ENCODE measurements around the gene UBE3D.
"Not testable (repeated sequence)": the region's sequence is repeated elsewhere in the genome, so short reads cannot be mapped to it uniquely, and the experiment has no call there.

Gene UBE3D

DNA sequence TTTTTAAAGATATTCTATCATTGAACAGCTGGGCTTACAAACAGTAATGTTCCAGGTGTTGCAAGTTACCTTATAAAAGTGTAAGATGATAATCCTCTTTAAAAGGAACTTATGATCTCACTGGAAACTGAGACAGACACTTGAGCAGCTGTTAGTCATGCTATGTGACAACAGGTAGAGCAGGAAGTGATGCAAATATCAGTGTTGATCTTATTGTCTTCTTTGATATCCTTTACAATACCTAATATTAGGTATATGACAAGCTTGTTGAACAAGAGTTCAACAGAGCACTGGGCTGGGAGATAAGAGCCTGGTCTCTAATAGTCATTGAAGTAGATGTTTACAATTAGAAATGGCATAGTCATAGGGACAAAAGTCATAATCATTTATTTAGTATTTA lies 150.0 kb downstream of the UBE3D start:
- DNase-seq (ENCODE audit: low read depth in 1 of 2, low spot score in 1 of 2), result no peak

DNA sequence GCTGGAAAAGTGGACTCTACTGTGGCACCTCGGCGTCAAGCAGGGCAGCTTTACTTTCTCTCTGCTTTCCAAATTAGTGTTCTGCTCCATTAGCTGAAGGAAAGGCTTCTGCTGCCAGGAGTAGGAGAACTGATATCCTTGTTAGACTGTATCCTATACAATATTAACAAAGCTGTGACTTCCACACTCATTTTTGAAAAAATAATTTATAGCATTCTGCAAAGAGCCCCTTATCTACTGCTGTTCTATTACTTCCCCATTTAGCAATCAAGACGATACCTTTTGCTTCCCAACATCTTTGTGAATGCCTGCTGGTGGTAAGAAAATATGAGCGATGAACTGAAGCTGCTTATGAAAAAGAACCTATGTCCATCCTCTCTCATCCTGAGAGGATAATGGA lies 151.1 kb downstream of the UBE3D start:
- no peak for DNase-seq (ENCODE audit: low read depth in 1 of 2, low spot score in 1 of 2)

DNA sequence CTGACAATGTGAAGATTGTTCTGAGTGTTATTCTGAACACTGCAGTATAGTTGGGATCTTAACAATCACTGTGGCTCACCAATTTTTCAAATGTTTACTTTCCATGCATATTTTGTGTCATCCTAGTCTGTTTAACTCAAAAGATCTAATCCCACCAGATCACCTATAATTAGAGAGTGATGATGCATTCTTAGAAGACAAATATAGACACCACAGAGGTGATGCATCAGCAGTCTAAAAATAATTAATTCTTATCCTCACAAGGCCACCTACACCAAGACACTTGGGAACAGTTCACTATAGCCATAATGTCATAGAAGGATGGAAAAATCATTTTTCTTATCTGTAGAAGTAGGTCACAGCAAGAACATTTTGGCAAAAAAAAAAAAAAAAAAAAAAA lies 154.8 kb downstream of the UBE3D start:
- no peak for DNase-seq (ENCODE audit: low read depth in 1 of 2, low spot score in 1 of 2)

DNA sequence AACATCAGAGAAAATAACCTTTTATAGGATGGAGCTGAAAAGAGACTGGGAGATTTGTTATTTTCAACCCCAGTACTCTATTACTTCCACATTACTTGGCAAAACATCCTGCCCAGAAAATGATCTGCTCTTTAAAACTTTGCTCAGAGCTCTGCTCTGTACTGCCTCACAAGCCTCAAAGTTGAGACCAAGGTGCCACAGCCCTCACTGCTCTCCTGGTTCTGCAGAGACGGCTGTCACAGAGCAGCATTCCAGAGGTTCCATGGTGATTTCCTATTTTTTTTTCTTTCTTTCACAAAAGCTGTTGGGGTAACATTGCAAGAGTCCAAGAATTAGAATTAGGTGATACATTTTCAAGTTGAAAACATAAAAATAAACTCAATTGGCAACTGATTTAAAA lies 155.2 kb downstream of the UBE3D start:
- DNase-seq (ENCODE audit: low read depth in 1 of 2, low spot score in 1 of 2), result no peak

DNA sequence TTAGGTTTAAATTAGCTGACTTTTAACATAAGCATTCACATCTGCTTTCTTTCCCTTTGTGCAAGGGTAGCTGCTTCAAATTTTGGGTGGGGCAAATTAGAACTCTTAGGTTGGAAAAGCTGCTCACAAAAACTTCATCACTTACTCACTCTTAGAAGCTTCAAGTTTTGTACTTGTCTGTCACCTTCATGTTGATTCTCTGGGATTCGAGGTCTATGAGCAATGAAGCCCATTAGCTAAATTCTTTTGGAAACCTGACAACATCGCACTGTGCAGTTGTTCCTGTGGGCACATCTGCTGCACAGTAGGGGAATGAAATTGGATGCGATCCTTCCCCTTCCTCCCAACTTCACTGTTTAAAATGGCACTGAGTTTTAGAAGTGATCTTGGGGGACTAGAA lies 156.1 kb downstream of the UBE3D start:
- no peak for DNase-seq (ENCODE audit: low read depth in 1 of 2, low spot score in 1 of 2)

GRCh38 chr6:82908661-82909060 lies 157.0 kb downstream of the UBE3D start:
- no peak for DNase-seq (ENCODE audit: low read depth in 1 of 2, low spot score in 1 of 2)

- DNase-seq (ENCODE audit: low read depth in 1 of 2, low spot score in 1 of 2), result no peak
Observed at GRCh38 chr6:82906951-82907350, 158.7 kb downstream of the UBE3D start.

- DNase-seq (ENCODE audit: low read depth in 1 of 2, low spot score in 1 of 2), result no peak
Observed at GRCh38 chr6:82906489-82906888, 159.2 kb downstream of the UBE3D start.

- no peak for DNase-seq (ENCODE audit: low read depth in 1 of 2, low spot score in 1 of 2)
Observed at GRCh38 chr6:82904860-82905259, 160.8 kb downstream of the UBE3D start.

DNA sequence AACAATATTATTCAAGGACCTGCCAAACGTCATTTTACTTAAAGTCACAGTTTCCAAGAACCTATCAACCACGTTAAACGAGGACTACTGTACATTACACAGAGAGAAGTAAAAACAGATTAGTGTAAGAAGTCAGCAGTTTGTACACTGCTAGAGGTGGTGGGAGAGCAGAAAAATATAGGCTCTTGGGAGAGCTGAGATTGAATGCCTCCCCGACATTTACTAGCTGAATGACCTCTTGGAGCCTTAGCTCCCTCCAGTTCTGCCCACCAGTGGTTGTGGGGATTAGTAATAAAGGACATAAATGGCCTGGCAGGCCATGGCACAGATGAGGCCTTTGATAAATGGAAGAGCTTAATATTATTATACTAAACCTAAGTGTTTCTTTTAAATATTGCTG lies 161.4 kb downstream of the UBE3D start:
- DNase-seq (ENCODE audit: low read depth in 1 of 2, low spot score in 1 of 2), result no peak

- no peak for DNase-seq (ENCODE audit: low read depth in 1 of 2, low spot score in 1 of 2)
Observed at GRCh38 chr6:82902290-82902689, 163.4 kb downstream of the UBE3D start.

DNA sequence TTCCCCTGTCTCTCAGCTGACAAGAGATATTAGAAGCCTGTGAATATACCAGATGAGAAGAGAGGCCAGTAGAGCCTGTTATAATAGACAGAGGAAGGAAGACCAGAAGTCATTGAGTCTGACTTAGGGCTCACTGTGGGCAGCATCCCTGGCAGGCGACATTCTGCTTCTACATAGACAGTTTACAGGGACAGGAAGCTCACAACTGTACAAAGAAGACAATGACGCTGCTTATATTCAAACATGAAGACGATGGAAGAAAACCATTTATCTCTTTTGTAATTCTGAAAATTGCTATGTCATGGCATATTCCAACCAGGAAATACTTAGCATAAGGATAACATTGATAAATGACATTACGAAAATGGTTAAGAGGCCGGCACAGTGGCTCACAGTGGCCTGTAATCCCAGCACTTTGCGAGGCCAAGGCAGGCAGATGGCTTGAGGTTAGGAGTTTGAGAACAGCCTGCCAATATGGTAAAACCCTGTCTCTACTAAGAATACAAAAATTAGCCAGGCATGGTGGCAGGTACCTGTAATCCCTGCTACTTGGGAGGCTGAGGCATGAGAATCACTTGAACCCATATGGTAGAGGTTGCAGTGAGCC lies 170.9 kb downstream of the UBE3D start:
- no peak for DNase-seq (ENCODE audit: low read depth in 1 of 2, low spot score in 1 of 2)

GRCh38 chr6:82893889-82894652 lies 171.6 kb downstream of the UBE3D start:
- DNase-seq (ENCODE audit: low read depth in 1 of 2, low spot score in 1 of 2), result no peak

GRCh38 chr6:82891503-82891902 lies 174.1 kb downstream of the UBE3D start:
- DNase-seq (ENCODE audit: low read depth in 1 of 2, low spot score in 1 of 2), result not testable (repeated sequence)

DNA sequence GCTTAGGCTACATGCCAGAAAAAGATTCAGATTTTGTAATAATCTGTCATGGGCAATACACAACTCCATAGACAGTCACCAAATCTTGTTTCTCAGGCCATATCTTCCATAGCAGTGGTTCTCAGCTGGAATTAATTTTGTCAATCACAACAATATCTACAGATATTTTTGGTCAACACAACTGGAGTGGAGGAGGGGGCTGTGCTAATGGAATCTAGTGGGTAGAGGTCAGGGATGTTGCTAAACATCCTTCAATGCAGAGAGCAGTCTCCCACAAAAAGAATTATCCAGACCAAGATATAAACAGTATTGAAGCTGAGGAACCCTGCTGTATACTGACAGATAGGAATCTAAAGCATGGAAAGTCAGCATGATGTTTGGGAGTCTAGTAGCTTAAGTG lies 174.6 kb downstream of the UBE3D start:
- DNase-seq (ENCODE audit: low read depth in 1 of 2, low spot score in 1 of 2), result no peak

DNA sequence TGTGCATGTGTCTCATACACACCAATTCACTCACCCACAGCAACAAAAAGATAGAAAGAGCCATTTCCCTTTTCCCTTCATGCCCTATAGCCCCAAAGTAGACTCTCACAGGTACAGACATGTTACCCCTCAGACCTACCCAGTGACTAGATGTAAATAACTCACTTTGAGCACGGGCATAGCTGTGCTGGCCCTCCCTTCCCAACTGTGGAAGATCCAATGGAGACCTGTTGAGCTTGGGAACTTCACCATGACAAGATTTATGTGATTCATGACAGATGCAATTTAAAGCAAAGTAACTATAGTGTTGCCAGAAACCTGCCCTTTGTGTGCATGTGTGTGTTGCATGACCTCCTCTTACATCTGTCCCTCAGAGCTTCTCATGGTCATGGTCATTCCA lies 175.4 kb downstream of the UBE3D start:
- DNase-seq (ENCODE audit: low read depth in 1 of 2, low spot score in 1 of 2), result no peak

DNA sequence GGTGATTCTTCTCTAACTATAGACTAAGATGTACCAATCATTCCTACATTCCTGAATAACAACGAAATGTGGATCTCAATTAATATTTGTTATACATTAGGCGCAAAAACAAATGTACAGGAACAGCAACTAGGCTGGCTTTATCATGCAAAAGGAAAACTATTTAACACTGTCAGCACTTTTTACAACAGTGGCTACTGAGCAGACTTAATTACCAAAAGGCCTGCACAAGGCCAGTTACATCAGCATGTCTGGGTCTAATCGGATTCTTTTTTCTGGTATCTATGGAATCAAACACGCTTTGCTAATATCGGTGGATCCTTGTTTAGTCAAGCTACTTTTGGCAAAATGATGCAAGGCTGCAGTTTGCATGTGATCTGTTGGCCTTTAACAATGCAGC lies 176.5 kb downstream of the UBE3D start:
- no peak for DNase-seq (ENCODE audit: low read depth in 1 of 2, low spot score in 1 of 2)

GRCh38 chr6:82882363-82883023 lies 183.1 kb downstream of the UBE3D start:
- no peak for DNase-seq (ENCODE audit: low read depth in 1 of 2, low spot score in 1 of 2)

- DNase-seq (ENCODE audit: low read depth in 1 of 2, low spot score in 1 of 2), result no peak
Observed at GRCh38 chr6:82881519-82881918, 184.1 kb downstream of the UBE3D start.

DNA sequence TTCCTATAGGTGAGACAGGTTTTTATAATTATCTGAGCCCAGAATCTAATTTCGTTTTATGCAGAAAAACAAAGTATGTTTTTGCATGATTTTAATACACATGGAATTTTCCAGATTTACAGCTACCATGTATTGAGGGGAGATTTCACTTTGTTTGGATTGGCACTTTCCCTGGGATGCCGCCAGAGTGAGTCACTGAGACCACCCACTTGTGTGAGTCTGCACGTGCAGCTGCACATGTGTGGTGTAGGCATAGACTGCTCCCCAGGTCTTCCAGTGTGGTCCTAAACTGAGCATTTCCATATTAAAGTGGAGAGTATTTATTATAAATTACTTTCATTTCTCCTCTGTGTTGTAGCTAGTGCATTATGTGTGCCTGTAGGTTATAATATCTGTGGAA lies 186.8 kb downstream of the UBE3D start:
- no peak for DNase-seq (ENCODE audit: low read depth in 1 of 2, low spot score in 1 of 2)

DNA sequence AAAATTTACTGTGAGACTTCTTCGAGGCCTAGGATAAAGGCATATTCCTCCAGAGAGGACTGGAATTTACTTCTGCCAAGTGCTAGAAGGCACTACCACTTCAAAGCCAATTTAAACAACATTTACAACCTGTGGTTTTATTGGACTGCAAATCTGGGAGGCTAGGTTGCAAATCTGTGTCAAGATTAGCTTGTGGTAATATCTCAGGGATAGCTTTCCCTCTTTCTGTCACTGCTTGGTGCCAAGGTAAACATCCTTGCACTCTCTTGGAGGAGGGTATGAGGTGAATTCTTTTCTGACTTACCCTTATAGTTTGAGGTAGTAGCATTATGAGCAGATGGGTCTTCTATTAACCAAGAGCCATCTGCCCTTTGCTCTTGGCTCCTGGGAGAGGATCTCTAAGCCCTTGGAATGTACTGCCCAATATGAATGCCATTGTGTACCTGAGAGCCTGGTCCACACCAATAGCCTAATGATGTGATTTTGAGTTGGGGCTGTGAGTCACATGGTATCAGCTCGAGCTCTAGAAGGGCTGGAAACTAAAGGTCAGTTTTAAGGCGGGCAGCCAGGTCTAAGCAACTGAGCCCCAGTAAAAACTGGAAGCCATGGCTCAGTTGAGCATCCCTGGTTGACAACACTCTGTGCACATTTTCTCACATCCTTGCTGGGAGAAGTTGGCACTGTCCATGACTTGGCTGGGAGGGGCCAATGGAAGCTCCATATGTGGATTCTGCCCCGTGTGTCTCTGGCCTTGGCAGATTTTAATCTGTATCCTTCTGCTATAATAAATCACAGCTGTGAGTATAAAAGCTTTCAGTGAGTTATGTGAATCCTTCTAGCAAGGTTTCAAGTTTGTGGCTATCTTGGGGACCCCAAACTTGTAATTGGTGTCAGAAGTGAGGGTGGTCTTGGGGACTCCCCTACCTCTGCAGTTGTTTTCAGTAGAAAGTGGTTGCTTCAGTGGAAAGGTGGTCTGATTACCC lies 188.1 kb downstream of the UBE3D start:
- DNase-seq (ENCODE audit: low read depth in 1 of 2, low spot score in 1 of 2), result no peak

Measured in stimulated activated CD4-positive, alpha-beta T cell treated with anti-CD3 and anti-CD28 coated beads, Interleukin-15, amount 100 ng/mL, for 1 hour (primary cell).